ENCODE results near the gene CASQ2.

The CASQ2 gene

GRCh38 chr1:115665319-115666096 lies 103.0 kb downstream of the CASQ2 start:
- no peak overlapping the region for H3K27ac ChIP-seq (replicated peaks; ENCODE audit: low read length)
- no peaks in the 10 kb centered on the region for H3K79me1 ChIP-seq (ENCODE audit: low read depth, low read length)
- H3K9ac ChIP-seq (ENCODE audit: low read depth, low read length, poor library complexity), result no peak overlapping the region
- peaks cover 0 to 2% of the 10 kb centered on the region in 2 donors for H3K4me1 ChIP-seq (ENCODE audit: control insufficient read depth in 2 of 2, insufficient read depth in 1 of 2, low read depth in 1 of 2, low read length in 2 of 2)
- no peak overlapping the region for H2BK5ac ChIP-seq (ENCODE audit: low read length)
- H3K4ac ChIP-seq (ENCODE audit: low read length), result no peak overlapping the region
- no peak overlapping the region for H2BK15ac ChIP-seq (ENCODE audit: low read length)
- H4K8ac ChIP-seq (ENCODE audit: low read depth, low read length), result no peak overlapping the region
- no peak overlapping the region for H2BK120ac ChIP-seq (ENCODE audit: low read depth, low read length)
- no peak overlapping the region for H3K14ac ChIP-seq (ENCODE audit: low read length)
- H3K18ac ChIP-seq (ENCODE audit: low read length), result no peak overlapping the region
- no peak for DNase-seq (ENCODE audit: low spot score)
- peaks cover 14 to 28% of the 10 kb centered on the region in 2 donors for H3K36me3 ChIP-seq (replicated peaks in 1 of 2; ENCODE audit: control insufficient read depth in 2 of 2, insufficient read depth in 2 of 2, low read length in 2 of 2)
- no peak overlapping the region for H2AFZ ChIP-seq (ENCODE audit: low read length)
- no peaks in the 10 kb centered on the region for H3K9me3 ChIP-seq (replicated peaks in 1 of 2; ENCODE audit: control insufficient read depth in 2 of 2, insufficient read depth in 1 of 2, low read depth in 1 of 2, low read length in 2 of 2)
- H3K4me2 ChIP-seq (ENCODE audit: insufficient read depth, low read length, poor library complexity, severe bottlenecking), result no peak overlapping the region
- no peak overlapping the region for H2AK5ac ChIP-seq (ENCODE audit: low read depth, low read length)
- H3K4me3 ChIP-seq (ENCODE audit: low read length in 2 of 2), result no peak overlapping the region
- no peak overlapping the region for H4K91ac ChIP-seq (ENCODE audit: low read depth, low read length, poor library complexity)
- no CpG with 5 or more reads among the region's 7 CpGs for WGBS, 2 donors (ENCODE audit: extremely low coverage in 2 of 2, insufficient read length in 2 of 2, insufficient replicate concordance in 1 of 2)
- H3K23ac ChIP-seq (ENCODE audit: low read depth, low read length, poor library complexity), result no peak overlapping the region
- H2BK12ac ChIP-seq (ENCODE audit: low read length), result no peak overlapping the region
- H3K27me3 ChIP-seq (ENCODE audit: control insufficient read depth in 3 of 3, insufficient read depth in 3 of 3, low read depth in 1 of 3, low read length in 3 of 3), result no peaks in the 10 kb centered on the region

- H3K9me3 ChIP-seq (replicated peaks in 1 of 2; ENCODE audit: control insufficient read depth in 2 of 2, insufficient read depth in 1 of 2, low read depth in 1 of 2, low read length in 2 of 2), result no peaks in the 10 kb centered on the region
- no peak overlapping the region for H3K14ac ChIP-seq (ENCODE audit: low read length)
- H3K4ac ChIP-seq (ENCODE audit: low read length), result no peak overlapping the region
- no peaks in the 10 kb centered on the region for H3K79me1 ChIP-seq (ENCODE audit: low read depth, low read length)
- no peaks in the 10 kb centered on the region for H3K27me3 ChIP-seq (ENCODE audit: control insufficient read depth in 3 of 3, insufficient read depth in 3 of 3, low read depth in 1 of 3, low read length in 3 of 3)
- no peak overlapping the region for H3K4me2 ChIP-seq (ENCODE audit: insufficient read depth, low read length, poor library complexity, severe bottlenecking)
- H2BK12ac ChIP-seq (ENCODE audit: low read length), result no peak overlapping the region
- H3K9ac ChIP-seq (ENCODE audit: low read depth, low read length, poor library complexity), result no peak overlapping the region
- no peak overlapping the region for H4K91ac ChIP-seq (ENCODE audit: low read depth, low read length, poor library complexity)
- H3K36me3 ChIP-seq (replicated peaks in 1 of 2; ENCODE audit: control insufficient read depth in 2 of 2, insufficient read depth in 2 of 2, low read length in 2 of 2), result peaks cover 14 to 39% of the 10 kb centered on the region in 2 donors
- no peak overlapping the region for H3K18ac ChIP-seq (ENCODE audit: low read length)
- H3K4me1 ChIP-seq (ENCODE audit: control insufficient read depth in 2 of 2, insufficient read depth in 1 of 2, low read depth in 1 of 2, low read length in 2 of 2), result peaks cover 0 to 2% of the 10 kb centered on the region in 2 donors
- H2BK120ac ChIP-seq (ENCODE audit: low read depth, low read length), result no peak overlapping the region
- no peak overlapping the region for H3K4me3 ChIP-seq (ENCODE audit: low read length in 2 of 2)
- no peak overlapping the region for H2AK5ac ChIP-seq (ENCODE audit: low read depth, low read length)
- no CpG with 5 or more reads among the region's 1 CpG for WGBS, 2 donors (ENCODE audit: extremely low coverage in 2 of 2, insufficient read length in 2 of 2, insufficient replicate concordance in 1 of 2)
- no peak overlapping the region for H4K8ac ChIP-seq (ENCODE audit: low read depth, low read length)
- H3K27ac ChIP-seq (replicated peaks; ENCODE audit: low read length), result no peak overlapping the region
- no peak overlapping the region for H2BK5ac ChIP-seq (ENCODE audit: low read length)
- no peak for DNase-seq (ENCODE audit: low spot score)
- H2BK15ac ChIP-seq (ENCODE audit: low read length), result no peak overlapping the region
- no peak overlapping the region for H2AFZ ChIP-seq (ENCODE audit: low read length)
- no peak overlapping the region for H3K23ac ChIP-seq (ENCODE audit: low read depth, low read length, poor library complexity)
These were observed 107.4 kb downstream of the CASQ2 start for GRCh38 chr1:115661157-115661556.

DNA sequence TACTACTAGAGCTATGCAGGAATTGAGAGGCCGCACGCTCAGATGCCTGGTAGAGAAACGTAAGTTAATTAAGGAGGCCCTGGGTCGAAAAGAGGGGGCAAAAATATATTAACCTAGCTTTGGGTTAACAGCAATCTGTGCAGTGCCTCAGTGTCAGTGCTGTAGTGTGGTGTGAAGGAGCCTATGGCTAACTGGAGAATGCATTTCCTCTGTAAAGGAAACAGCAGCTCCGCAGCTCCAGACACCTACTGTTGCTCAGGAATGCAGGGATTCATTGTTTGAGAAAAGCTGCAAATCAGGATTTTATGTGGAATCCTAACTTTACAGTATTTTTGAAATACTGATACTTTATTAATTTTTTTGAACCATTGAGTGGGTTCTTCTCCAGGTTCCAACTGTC lies 108.4 kb downstream of the CASQ2 start:
- H3K4me3 ChIP-seq (ENCODE audit: low read length in 2 of 2), result no peak overlapping the region
- no CpG with 5 or more reads among the region's 5 CpGs for WGBS, 2 donors (ENCODE audit: extremely low coverage in 2 of 2, insufficient read length in 2 of 2, insufficient replicate concordance in 1 of 2)
- no peak overlapping the region for H2BK120ac ChIP-seq (ENCODE audit: low read depth, low read length)
- no peak for DNase-seq (ENCODE audit: low spot score)
- no peak overlapping the region for H2BK15ac ChIP-seq (ENCODE audit: low read length)
- H3K27me3 ChIP-seq (ENCODE audit: control insufficient read depth in 3 of 3, insufficient read depth in 3 of 3, low read depth in 1 of 3, low read length in 3 of 3), result no peaks in the 10 kb centered on the region
- no peaks in the 10 kb centered on the region for H3K9me3 ChIP-seq (replicated peaks in 1 of 2; ENCODE audit: control insufficient read depth in 2 of 2, insufficient read depth in 1 of 2, low read depth in 1 of 2, low read length in 2 of 2)
- no peak overlapping the region for H3K14ac ChIP-seq (ENCODE audit: low read length)
- H3K27ac ChIP-seq (replicated peaks; ENCODE audit: low read length), result no peak overlapping the region
- H3K23ac ChIP-seq (ENCODE audit: low read depth, low read length, poor library complexity), result no peak overlapping the region
- H3K18ac ChIP-seq (ENCODE audit: low read length), result no peak overlapping the region
- H2AK5ac ChIP-seq (ENCODE audit: low read depth, low read length), result no peak overlapping the region
- peaks cover 12 to 32% of the 10 kb centered on the region in 2 donors for H3K36me3 ChIP-seq (replicated peaks in 1 of 2; ENCODE audit: control insufficient read depth in 2 of 2, insufficient read depth in 2 of 2, low read length in 2 of 2)
- no peak overlapping the region for H4K91ac ChIP-seq (ENCODE audit: low read depth, low read length, poor library complexity)
- H3K9ac ChIP-seq (ENCODE audit: low read depth, low read length, poor library complexity), result no peak overlapping the region
- no peak overlapping the region for H2BK5ac ChIP-seq (ENCODE audit: low read length)
- no peaks in the 10 kb centered on the region for H3K79me1 ChIP-seq (ENCODE audit: low read depth, low read length)
- H2BK12ac ChIP-seq (ENCODE audit: low read length), result no peak overlapping the region
- H4K8ac ChIP-seq (ENCODE audit: low read depth, low read length), result no peak overlapping the region
- H2AFZ ChIP-seq (ENCODE audit: low read length), result no peak overlapping the region
- peaks cover 1 to 3% of the 10 kb centered on the region in 2 donors for H3K4me1 ChIP-seq (ENCODE audit: control insufficient read depth in 2 of 2, insufficient read depth in 1 of 2, low read depth in 1 of 2, low read length in 2 of 2)
- no peak overlapping the region for H3K4me2 ChIP-seq (ENCODE audit: insufficient read depth, low read length, poor library complexity, severe bottlenecking)
- H3K4ac ChIP-seq (ENCODE audit: low read length), result no peak overlapping the region

GRCh38 chr1:115658646-115659045 lies 109.9 kb downstream of the CASQ2 start:
- Histone ChIP-seq H3K27ac (replicated peaks; ENCODE audit: low read length) (no peak overlapping the region), H3K18ac (ENCODE audit: low read length) (no peak overlapping the region), H3K4me3 (ENCODE audit: low read length in 2 of 2) (no peak overlapping the region), H3K4me1 (ENCODE audit: control insufficient read depth in 2 of 2, insufficient read depth in 1 of 2, low read depth in 1 of 2, low read length in 2 of 2) (peaks cover 7 to 10% of the 10 kb centered on the region in 2 donors), H3K9me3 (replicated peaks in 1 of 2; ENCODE audit: control insufficient read depth in 2 of 2, insufficient read depth in 1 of 2, low read depth in 1 of 2, low read length in 2 of 2) (no peaks in the 10 kb centered on the region), H3K36me3 (replicated peaks in 1 of 2; ENCODE audit: control insufficient read depth in 2 of 2, insufficient read depth in 2 of 2, low read length in 2 of 2) (peaks cover 5 to 20% of the 10 kb centered on the region in 2 donors), H2AFZ (ENCODE audit: low read length) (no peak overlapping the region), H4K91ac (ENCODE audit: low read depth, low read length, poor library complexity) (no peak overlapping the region), H2BK120ac (ENCODE audit: low read depth, low read length) (no peak overlapping the region), H3K14ac (ENCODE audit: low read length) (no peak overlapping the region), H3K27me3 (ENCODE audit: control insufficient read depth in 3 of 3, insufficient read depth in 3 of 3, low read depth in 1 of 3, low read length in 3 of 3) (no peaks in the 10 kb centered on the region), H4K8ac (ENCODE audit: low read depth, low read length) (no peak overlapping the region), H3K4ac (ENCODE audit: low read length) (no peak overlapping the region), H3K9ac (ENCODE audit: low read depth, low read length, poor library complexity) (no peak overlapping the region), H3K79me1 (ENCODE audit: low read depth, low read length) (no peaks in the 10 kb centered on the region), H2BK12ac (ENCODE audit: low read length) (no peak overlapping the region), H2AK5ac (ENCODE audit: low read depth, low read length) (no peak overlapping the region), H3K4me2 (ENCODE audit: insufficient read depth, low read length, poor library complexity, severe bottlenecking) (no peak overlapping the region), H2BK5ac (ENCODE audit: low read length) (no peak overlapping the region), H2BK15ac (ENCODE audit: low read length) (no peak overlapping the region), H3K23ac (ENCODE audit: low read depth, low read length, poor library complexity) (no peak overlapping the region)
- no CpG with 5 or more reads among the region's 1 CpG for WGBS, 2 donors (ENCODE audit: extremely low coverage in 2 of 2, insufficient read length in 2 of 2, insufficient replicate concordance in 1 of 2)
- DNase-seq (ENCODE audit: low spot score), result no peak

Measured in neuronal stem cell (in vitro differentiated cells).